GM12873 (cell line): ENCODE data around the gene GPC5.

Experiments used
- CTCF ChIP-seq: IDR thresholded peaks from 2 replicates; pipeline ENCODE4 v1.5.1; 2012; ENCODE audit warnings: low read depth, mild to moderate bottlenecking, moderate library complexity, low read length, control low read depth; ENCODE audit not compliant: insufficient read depth; ENCODE audit errors: missing control alignments

GPC5 gene

GRCh38 chr13:91652404-91653301 lies 254.2 kb downstream of the GPC5 start:
- no peak for TF ChIP-seq CTCF

- TF ChIP-seq CTCF = no peak
Observed at GRCh38 chr13:91655731-91656130, 257.3 kb downstream of the GPC5 start.

DNA sequence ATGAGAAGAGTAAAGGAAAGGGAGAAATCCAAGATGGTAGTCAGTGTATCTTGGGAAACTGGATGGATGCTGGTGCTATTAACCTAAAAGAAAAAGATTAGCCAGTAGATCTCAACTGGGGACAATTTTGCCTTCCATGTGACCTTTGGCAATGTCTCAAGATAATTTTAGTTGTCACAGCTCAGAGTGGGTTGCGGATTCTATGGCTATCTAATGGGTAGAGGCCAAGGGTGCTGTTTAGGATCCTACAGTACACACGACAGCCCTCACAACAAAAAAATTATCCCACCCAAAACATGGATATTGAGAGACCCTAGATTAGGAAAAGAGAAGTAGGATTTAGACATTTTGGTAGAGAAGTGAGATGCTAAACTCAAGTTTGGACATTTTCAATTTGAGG lies 258.9 kb downstream of the GPC5 start:
- no peak for TF ChIP-seq CTCF

- no peak for TF ChIP-seq CTCF
Observed at GRCh38 chr13:91659256-91660075, 261.0 kb downstream of the GPC5 start.

DNA sequence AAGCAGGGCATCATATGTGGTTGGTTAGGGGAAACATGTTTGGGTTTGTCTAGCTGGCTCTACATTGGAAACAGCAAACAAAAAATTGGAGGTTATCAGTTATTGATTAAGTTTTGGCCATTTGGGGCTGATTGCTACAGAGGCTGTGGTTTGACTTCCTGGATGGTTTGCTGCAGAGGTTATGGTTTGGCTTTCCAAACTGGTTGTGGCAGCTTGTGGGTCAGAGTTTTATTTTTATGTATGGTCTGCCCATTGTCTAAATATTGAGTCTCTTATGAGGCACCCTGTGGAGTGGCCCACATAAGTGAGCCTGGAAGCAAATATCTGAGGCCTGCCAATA lies 261.6 kb downstream of the GPC5 start:
- no peak for TF ChIP-seq CTCF

DNA sequence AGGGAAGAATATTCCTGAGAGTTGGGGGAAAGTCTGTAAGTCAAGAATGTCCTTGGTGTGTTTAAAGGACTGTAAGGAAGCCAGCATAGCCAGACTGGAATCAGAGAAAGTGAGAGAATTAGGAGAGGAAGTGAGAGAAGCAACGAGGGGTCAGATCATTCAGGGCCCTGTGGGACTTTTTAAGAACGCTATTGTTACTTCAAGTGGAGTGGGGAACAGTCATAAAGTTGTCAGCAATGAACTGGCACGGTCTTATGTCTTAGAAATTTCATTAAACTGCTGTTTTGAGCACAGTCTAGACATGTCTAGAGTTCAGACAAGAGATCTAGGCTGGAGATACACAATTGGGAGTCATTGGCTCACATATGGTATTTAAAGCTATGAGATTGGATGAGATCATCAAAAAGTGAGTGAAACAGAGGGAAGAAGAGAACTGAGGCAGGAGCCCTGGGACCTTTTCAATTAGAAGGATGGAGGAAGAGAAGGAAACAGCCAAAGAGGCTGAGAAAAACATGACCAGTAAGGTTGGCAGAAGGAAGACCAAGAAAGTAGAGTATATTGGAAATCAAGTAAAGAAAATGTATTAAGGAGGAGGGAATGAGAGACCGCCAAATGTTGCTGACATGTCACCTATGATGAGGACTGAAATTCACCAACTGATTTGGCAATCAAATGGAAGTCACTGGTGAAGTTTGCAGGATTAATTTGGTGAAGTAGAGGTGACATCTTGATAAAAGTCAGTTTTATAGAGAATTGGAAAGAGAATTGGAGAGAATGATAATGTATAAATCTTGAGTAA lies 263.5 kb downstream of the GPC5 start:
- no peak for TF ChIP-seq CTCF
